HG03571 (cell line): ENCODE results near the gene LINC00237.

Experiments used
- ATAC-seq: cut with Tn5 transposase; IDR thresholded peaks from one replicate; pipeline ENCODE4 v1.9.1; 2021; ENCODE audit not compliant: unreplicated experiment

Gene LINC00237

GRCh38 chr20:21099751-21100577, 6.2 kb downstream of the LINC00237 start:
- peak; percentile 37 for ATAC-seq

- no peak for ATAC-seq
These were observed 9.7 kb downstream of the LINC00237 start for GRCh38 chr20:21096321-21097043.

GRCh38 chr20:21092806-21093205, 13.4 kb downstream of the LINC00237 start:
- no peak for ATAC-seq

- no peak for ATAC-seq
These were observed 15.4 kb downstream of the LINC00237 start for GRCh38 chr20:21090721-21091120.

GRCh38 chr20:21090111-21090618, 16.0 kb downstream of the LINC00237 start:
- no peak for ATAC-seq

GRCh38 chr20:21089391-21089790, 16.8 kb downstream of the LINC00237 start:
- ATAC-seq, result no peak

GRCh38 chr20:21087862-21088540, 18.2 kb downstream of the LINC00237 start:
- no peak for ATAC-seq

GRCh38 chr20:21083825-21084325, 22.3 kb downstream of the LINC00237 start:
- ATAC-seq, result no peak

- no peak for ATAC-seq
These were observed 23.6 kb downstream of the LINC00237 start for GRCh38 chr20:21082584-21082983.

GRCh38 chr20:21077809-21078345, 28.3 kb downstream of the LINC00237 start:
- ATAC-seq, result no peak

GRCh38 chr20:21076073-21076472, 30.1 kb downstream of the LINC00237 start:
- no peak for ATAC-seq

- no peak for ATAC-seq
These were observed 30.7 kb downstream of the LINC00237 start for GRCh38 chr20:21075471-21075870.

GRCh38 chr20:21074605-21075336, 31.4 kb downstream of the LINC00237 start:
- ATAC-seq, result peak; percentile 98

GRCh38 chr20:21067255-21067654, 38.9 kb downstream of the LINC00237 start:
- ATAC-seq, result no peak

GRCh38 chr20:21064924-21065323, 41.2 kb downstream of the LINC00237 start:
- ATAC-seq, result no peak

GRCh38 chr20:21063276-21063675, 42.9 kb downstream of the LINC00237 start:
- ATAC-seq, result no peak

GRCh38 chr20:21053002-21053762, 53.0 kb downstream of the LINC00237 start:
- no peak for ATAC-seq

- ATAC-seq, result no peak
These were observed 53.5 kb downstream of the LINC00237 start for GRCh38 chr20:21052686-21053001.

- no peak for ATAC-seq
These were observed 53.9 kb downstream of the LINC00237 start for GRCh38 chr20:21052241-21052640.

- ATAC-seq, result no peak
These were observed 55.4 kb downstream of the LINC00237 start for GRCh38 chr20:21050710-21051109.
